MCF 10A (cell line): ENCODE results near the gene NPR3. TPM values are rescaled to one million over a fixed set of nuclear protein-coding genes. Genes with fewer than 3 reads are reported as not detected.

Experiments
- Bru-seq: library from RNA; stranded (reverse); fragments of 400-500 nt; gene quantifications from one replicate; lab custom pipeline; 2021; lab: Mats Ljungman, UMichigan
- BruChase-seq, 2 experiments: library from RNA; stranded (reverse); fragments of 400-500 nt; gene quantifications; one replicate each; lab custom pipeline; 2021; lab: Mats Ljungman, UMichigan
- BruUV-seq: library from RNA; stranded (reverse); fragments of 400-500 nt; replicated peaks from 2 replicates; lab custom pipeline; 2021; lab: Mats Ljungman, UMichigan
- CTCF ChIA-PET: fragments of 300-600 bp; sonication (Branson Sonifier 250); formaldehyde crosslinking; extraction: SDS; loops from one replicate; lab custom pipeline; 2021; ENCODE audit warnings: antibody characterized with exemption, inconsistent platforms; lab: Yijun Ruan, JAX
- POLR2A ChIA-PET: fragments of 300-600, 350-650 bp; sonication (Branson Sonifier 250); formaldehyde crosslinking; extraction: SDS; loops from one replicate; lab custom pipeline; 2020; ENCODE audit warnings: antibody characterized with exemption, inconsistent platforms; lab: Yijun Ruan, JAX
- DNase-seq: peaks from one replicate; pipeline ENCODE4 v3.0.0-alpha.2; 2018; ENCODE audit not compliant: unreplicated experiment
- H3K27ac Mint-ChIP-seq: one replicate; pipeline ENCODE4 v1.8.0; 2022; ENCODE audit warnings: mild to moderate bottlenecking, low read depth, mixed read lengths; ENCODE audit not compliant: unreplicated experiment
- H3K27me3 Mint-ChIP-seq: one replicate; pipeline ENCODE4 v1.8.0; 2022; ENCODE audit warnings: mixed read lengths; ENCODE audit not compliant: insufficient read depth, unreplicated experiment
- H3K36me3 Mint-ChIP-seq: one replicate; pipeline ENCODE4 v1.8.0; 2022; ENCODE audit warnings: mild to moderate bottlenecking, moderate library complexity, mixed read lengths; ENCODE audit not compliant: insufficient read depth, unreplicated experiment
- H3K4me1 Mint-ChIP-seq: one replicate; pipeline ENCODE4 v1.8.0; 2022; ENCODE audit warnings: mixed read lengths; ENCODE audit not compliant: insufficient read depth, unreplicated experiment
- H3K4me3 Mint-ChIP-seq: one replicate; pipeline ENCODE4 v1.8.0; 2022; ENCODE audit warnings: mild to moderate bottlenecking, moderate library complexity, mixed read lengths; ENCODE audit not compliant: unreplicated experiment
- H3K9me3 Mint-ChIP-seq: one replicate; pipeline ENCODE4 v1.8.0; 2022; ENCODE audit warnings: mixed read lengths; ENCODE audit not compliant: unreplicated experiment
- intact Hi-C: fragments of 100-400 bp; cut with micrococcal nuclease; formaldehyde crosslinking; loops from 2 replicates; pipeline ENCODE4 v1.14.1; 2022
- long read RNA-seq: library from polyadenylated mRNA; stranded (forward); transcript quantifications from one replicate; pipeline ENCODE4 v2.0.0, GENCODE V29; 2022
- total RNA-seq: library from RNA; stranded (reverse); gene quantifications from 2 replicates; pipeline ENCODE4 v1.2.3, GENCODE V29; 2022
- TF ChIP-seq, protein P1 (sequence below): fragments of 200-600 bp; IDR thresholded peaks from one replicate; pipeline ENCODE4 v1.8.0; 2022; ENCODE audit warnings: antibody characterized with exemption, mild to moderate bottlenecking; ENCODE audit not compliant: unreplicated experiment

NPR3 gene, protein sequence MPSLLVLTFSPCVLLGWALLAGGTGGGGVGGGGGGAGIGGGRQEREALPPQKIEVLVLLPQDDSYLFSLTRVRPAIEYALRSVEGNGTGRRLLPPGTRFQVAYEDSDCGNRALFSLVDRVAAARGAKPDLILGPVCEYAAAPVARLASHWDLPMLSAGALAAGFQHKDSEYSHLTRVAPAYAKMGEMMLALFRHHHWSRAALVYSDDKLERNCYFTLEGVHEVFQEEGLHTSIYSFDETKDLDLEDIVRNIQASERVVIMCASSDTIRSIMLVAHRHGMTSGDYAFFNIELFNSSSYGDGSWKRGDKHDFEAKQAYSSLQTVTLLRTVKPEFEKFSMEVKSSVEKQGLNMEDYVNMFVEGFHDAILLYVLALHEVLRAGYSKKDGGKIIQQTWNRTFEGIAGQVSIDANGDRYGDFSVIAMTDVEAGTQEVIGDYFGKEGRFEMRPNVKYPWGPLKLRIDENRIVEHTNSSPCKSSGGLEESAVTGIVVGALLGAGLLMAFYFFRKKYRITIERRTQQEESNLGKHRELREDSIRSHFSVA
- total RNA-seq (0.84 and 1.1 TPM in 2 replicates), Bru-seq, nascent RNA (percentile 26 among the genes with signal in this experiment), BruChase-seq, experiment 1, labeled RNA remaining after a 6-hour chase (percentile 33 among the genes with signal in this experiment), BruChase-seq, experiment 2, labeled RNA remaining after a 2-hour chase (percentile 31 among the genes with signal in this experiment)
- long read RNA-seq, full-length matches to known transcripts: 2 of 3 reads
- long read RNA-seq, partial matches to known transcripts: 0 of 3 reads
- long read RNA-seq, other reads (novel, unspliced or antisense): 1 of 3 reads

DNA sequence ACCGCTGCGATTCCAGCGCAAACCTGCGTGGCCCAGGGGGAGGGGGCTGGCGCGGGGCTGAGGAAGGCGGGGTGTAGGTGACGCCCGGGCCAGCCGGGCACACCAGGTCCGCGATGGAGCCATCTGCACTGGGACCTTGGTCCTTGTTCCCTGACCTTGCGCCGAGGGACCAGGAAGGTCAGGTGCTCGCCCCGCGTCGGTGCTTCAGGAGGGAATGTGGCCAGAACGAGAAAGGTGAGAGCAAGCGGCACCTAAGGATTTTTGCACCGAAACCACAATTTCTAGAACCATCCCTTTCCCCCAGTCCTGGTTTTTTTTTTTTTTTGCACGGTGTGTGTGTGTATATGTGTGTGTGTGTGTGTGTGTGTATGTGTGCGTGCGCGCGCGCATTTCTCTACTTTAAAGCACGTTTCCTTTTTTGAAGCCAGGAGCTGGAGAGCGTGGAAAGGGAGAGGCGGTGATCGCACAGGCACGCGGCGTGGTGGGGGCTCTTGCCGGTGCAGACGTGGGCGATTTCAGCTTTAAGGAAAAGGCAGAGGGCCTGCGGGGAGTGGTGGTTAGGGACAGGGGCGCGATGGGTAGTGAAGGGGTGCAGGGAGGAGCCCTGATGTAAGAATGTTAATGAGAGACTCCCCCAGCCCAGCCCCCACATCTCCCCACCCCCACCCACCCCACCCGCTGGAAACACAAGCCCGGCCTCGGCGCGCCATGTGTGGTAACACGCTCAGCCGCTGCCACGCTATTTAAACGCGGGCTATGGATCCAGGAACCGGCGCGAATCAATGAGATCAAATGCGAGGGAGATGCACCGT lies at the start of gene NPR3:
Gene NPR3, plus strand, starts transcription at position 772 of the 812 bp plus-strand sequence. CDS start 456 bp downstream, outside the sequence.
- peaks cover 6% of the 10 kb centered on the region for H3K4me1 Mint-ChIP-seq
- ChIA-PET CTCF (interaction anchor here (0.6 to 5.0 kb wide), 8 partner anchors 9 to 712 kb away, joined by 3 to 47 read pairs (median 6); no protein-coding TSS in a partner anchor), POLR2A (interaction anchor here (0.7 to 1.2 kb wide), 2 partner anchors 223 to 604 kb away, joined by 3 to 4 read pairs; no protein-coding TSS in a partner anchor)

DNA sequence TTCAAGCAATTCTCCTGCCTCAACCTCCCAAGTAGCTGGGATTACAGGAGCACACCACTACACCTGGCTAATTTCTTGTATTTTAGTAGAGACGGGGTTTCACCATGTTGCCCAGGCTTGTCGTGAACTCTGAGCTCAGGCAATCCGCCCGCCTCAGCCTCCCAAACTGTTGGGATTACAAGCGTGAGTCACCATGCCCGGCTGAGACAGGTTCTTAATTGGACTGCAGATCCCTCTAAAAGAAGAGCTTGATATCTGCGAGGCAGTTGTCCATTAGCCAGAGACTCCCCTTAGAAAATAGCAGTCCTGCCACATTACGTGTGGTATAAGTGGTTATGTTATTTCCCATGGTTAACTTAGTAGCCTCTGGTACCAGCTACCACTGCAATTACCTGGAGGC lies 46.6 kb upstream of the NPR3 start:
- no peak overlapping the region for H3K27ac Mint-ChIP-seq
- BruUV-seq: no TSS peak
- H3K36me3 Mint-ChIP-seq: no peaks in the 10 kb centered on the region
- intact Hi-C loops: no loop called here
- H3K4me3 Mint-ChIP-seq: no peak overlapping the region
- CTCF ChIA-PET: interaction anchor here (0.6 to 1.2 kb wide), 2 partner anchors 8 to 37 kb away, joined by 3 read pairs; no protein-coding TSS in a partner anchor
- TF ChIP-seq, protein P1, sequence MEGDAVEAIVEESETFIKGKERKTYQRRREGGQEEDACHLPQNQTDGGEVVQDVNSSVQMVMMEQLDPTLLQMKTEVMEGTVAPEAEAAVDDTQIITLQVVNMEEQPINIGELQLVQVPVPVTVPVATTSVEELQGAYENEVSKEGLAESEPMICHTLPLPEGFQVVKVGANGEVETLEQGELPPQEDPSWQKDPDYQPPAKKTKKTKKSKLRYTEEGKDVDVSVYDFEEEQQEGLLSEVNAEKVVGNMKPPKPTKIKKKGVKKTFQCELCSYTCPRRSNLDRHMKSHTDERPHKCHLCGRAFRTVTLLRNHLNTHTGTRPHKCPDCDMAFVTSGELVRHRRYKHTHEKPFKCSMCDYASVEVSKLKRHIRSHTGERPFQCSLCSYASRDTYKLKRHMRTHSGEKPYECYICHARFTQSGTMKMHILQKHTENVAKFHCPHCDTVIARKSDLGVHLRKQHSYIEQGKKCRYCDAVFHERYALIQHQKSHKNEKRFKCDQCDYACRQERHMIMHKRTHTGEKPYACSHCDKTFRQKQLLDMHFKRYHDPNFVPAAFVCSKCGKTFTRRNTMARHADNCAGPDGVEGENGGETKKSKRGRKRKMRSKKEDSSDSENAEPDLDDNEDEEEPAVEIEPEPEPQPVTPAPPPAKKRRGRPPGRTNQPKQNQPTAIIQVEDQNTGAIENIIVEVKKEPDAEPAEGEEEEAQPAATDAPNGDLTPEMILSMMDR: no peak
- H3K9me3 Mint-ChIP-seq: peaks cover 40% of the 10 kb centered on the region
- no peaks in the 10 kb centered on the region for H3K4me1 Mint-ChIP-seq
- DNase-seq: peak; percentile 26
- POLR2A ChIA-PET: interaction anchor here (2.2 kb wide), 1 partner anchor 34 kb away, joined by 10 read pairs; no protein-coding TSS in a partner anchor
- H3K27me3 Mint-ChIP-seq: no peaks in the 10 kb centered on the region

More for the DNA sequence above, at the start of gene NPR3:
- Mint-ChIP-seq H3K4me3 (peak within 1 kb of the TSS; percentile 83), H3K27ac (peak within 1 kb of the TSS; percentile 25), H3K36me3 (peaks cover 5% of the 10 kb centered on the region), H3K9me3 (no peaks in the 10 kb centered on the region), H3K27me3 (no peaks in the 10 kb centered on the region)
- DNase-seq: peak; percentile 38
- BruUV-seq: no TSS peak
- intact Hi-C loops: loop anchor here (2.0 kb wide), 1 partner anchor 548 kb away; no protein-coding TSS in a partner anchor
- TF ChIP-seq, protein P1: no peak

DNA sequence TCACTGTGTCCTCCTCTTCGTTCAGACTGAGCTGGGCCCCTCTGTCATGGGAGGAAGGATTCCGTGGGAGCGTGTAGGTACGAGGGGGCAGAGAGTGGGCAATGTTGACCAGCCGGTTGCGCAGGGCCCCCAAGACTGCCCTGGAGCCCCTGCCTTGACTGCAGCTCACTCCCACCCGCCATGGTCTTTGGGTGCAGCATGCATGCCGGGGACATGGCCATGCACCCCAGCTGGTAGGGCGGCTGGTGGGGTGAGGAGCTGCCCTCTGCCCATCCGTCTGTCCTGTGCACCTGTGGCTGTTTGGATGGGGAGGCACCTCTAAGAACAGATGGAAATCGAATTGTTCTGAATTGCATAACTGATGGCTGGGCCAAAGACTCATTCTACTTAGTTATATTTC lies 42.6 kb upstream of the NPR3 start:
- intact Hi-C loops: no loop called here
- H3K27me3 Mint-ChIP-seq: no peaks in the 10 kb centered on the region
- ChIA-PET CTCF (interaction anchor here (1.0 kb wide), 1 partner anchor 14 kb away, joined by 5 read pairs; no protein-coding TSS in a partner anchor), POLR2A (no interaction called here)
- no peaks in the 10 kb centered on the region for H3K4me1 Mint-ChIP-seq
- peaks cover 15% of the 10 kb centered on the region for H3K9me3 Mint-ChIP-seq
- no peak for DNase-seq
- TF ChIP-seq, protein P1: no peak
- no peak overlapping the region for H3K27ac Mint-ChIP-seq
- H3K36me3 Mint-ChIP-seq: peaks cover 4% of the 10 kb centered on the region
- no peak overlapping the region for H3K4me3 Mint-ChIP-seq
- BruUV-seq: no TSS peak
